Measurements from ENCODE around the gene GRB10.
A peak's percentile ranks its signal among the peaks of the same experiment; 100 is the strongest.

The GRB10 gene

GRCh38 chr7:50696810-50697582 is 85.7 kb downstream of the GRB10 start:
- Histone ChIP-seq H3K4me1 (ENCODE audit: insufficient read depth, low read length) (peaks cover 24% of the 10 kb centered on the region), H3K9me3 (ENCODE audit: low read length) (no peaks in the 10 kb centered on the region), H3K9ac (ENCODE audit: low read length) (peak overlapping the region; percentile 14), H3K27me3 (ENCODE audit: control insufficient read depth in 1 of 2, insufficient read depth in 2 of 2, low read length in 2 of 2) (no peaks in the 10 kb centered on the region), H3K27ac (ENCODE audit: low read depth, low read length) (peak overlapping the region; percentile 61), H3K36me3 (ENCODE audit: insufficient read depth, low read length) (no peaks in the 10 kb centered on the region), H3K4me3 (ENCODE audit: low read depth in 1 of 2, low read length in 2 of 2) (no peak overlapping the region)

- Histone ChIP-seq H3K9ac (ENCODE audit: low read length) (no peak overlapping the region), H3K27ac (ENCODE audit: low read depth, low read length) (peak overlapping the region; percentile 14), H3K4me3 (ENCODE audit: low read depth in 1 of 2, low read length in 2 of 2) (no peak overlapping the region), H3K27me3 (ENCODE audit: control insufficient read depth in 1 of 2, insufficient read depth in 2 of 2, low read length in 2 of 2) (no peaks in the 10 kb centered on the region), H3K4me1 (ENCODE audit: insufficient read depth, low read length) (peaks cover 24% of the 10 kb centered on the region), H3K36me3 (ENCODE audit: insufficient read depth, low read length) (no peaks in the 10 kb centered on the region), H3K9me3 (ENCODE audit: low read length) (no peaks in the 10 kb centered on the region)
These were observed 87.7 kb downstream of the GRB10 start for GRCh38 chr7:50695026-50695425.

- Histone ChIP-seq H3K9me3 (ENCODE audit: low read length) (no peaks in the 10 kb centered on the region), H3K4me3 (ENCODE audit: low read depth in 1 of 2, low read length in 2 of 2) (no peak overlapping the region), H3K36me3 (ENCODE audit: insufficient read depth, low read length) (peaks cover 3% of the 10 kb centered on the region), H3K27me3 (ENCODE audit: control insufficient read depth in 1 of 2, insufficient read depth in 2 of 2, low read length in 2 of 2) (no peaks in the 10 kb centered on the region), H3K4me1 (ENCODE audit: insufficient read depth, low read length) (peaks cover 19% of the 10 kb centered on the region), H3K9ac (ENCODE audit: low read length) (no peak overlapping the region), H3K27ac (ENCODE audit: low read depth, low read length) (peak overlapping the region; percentile 7)
These were observed 89.1 kb downstream of the GRB10 start for GRCh38 chr7:50693455-50694130.

GRCh38 chr7:50690541-50691011 is 92.1 kb downstream of the GRB10 start:
- Histone ChIP-seq H3K9ac (ENCODE audit: low read length) (no peak overlapping the region), H3K36me3 (ENCODE audit: insufficient read depth, low read length) (peaks cover 3% of the 10 kb centered on the region), H3K27me3 (ENCODE audit: control insufficient read depth in 1 of 2, insufficient read depth in 2 of 2, low read length in 2 of 2) (no peaks in the 10 kb centered on the region), H3K27ac (ENCODE audit: low read depth, low read length) (no peak overlapping the region), H3K4me3 (ENCODE audit: low read depth in 1 of 2, low read length in 2 of 2) (no peak overlapping the region), H3K4me1 (ENCODE audit: insufficient read depth, low read length) (peaks cover 29% of the 10 kb centered on the region), H3K9me3 (ENCODE audit: low read length) (no peaks in the 10 kb centered on the region)

GRCh38 chr7:50688226-50688590 is 94.5 kb downstream of the GRB10 start:
- H3K36me3 ChIP-seq (ENCODE audit: insufficient read depth, low read length), result peaks cover 3% of the 10 kb centered on the region
- no peaks in the 10 kb centered on the region for H3K9me3 ChIP-seq (ENCODE audit: low read length)
- H3K27ac ChIP-seq (ENCODE audit: low read depth, low read length), result peak overlapping the region; percentile 28
- H3K4me3 ChIP-seq (ENCODE audit: low read depth in 1 of 2, low read length in 2 of 2), result no peak overlapping the region
- no peaks in the 10 kb centered on the region for H3K27me3 ChIP-seq (ENCODE audit: control insufficient read depth in 1 of 2, insufficient read depth in 2 of 2, low read length in 2 of 2)
- peaks cover 43% of the 10 kb centered on the region for H3K4me1 ChIP-seq (ENCODE audit: insufficient read depth, low read length)
- H3K9ac ChIP-seq (ENCODE audit: low read length), result no peak overlapping the region

- Histone ChIP-seq H3K9me3 (ENCODE audit: low read length) (no peaks in the 10 kb centered on the region), H3K27ac (ENCODE audit: low read depth, low read length) (peak overlapping the region; percentile 28), H3K4me1 (ENCODE audit: insufficient read depth, low read length) (peaks cover 43% of the 10 kb centered on the region), H3K27me3 (ENCODE audit: control insufficient read depth in 1 of 2, insufficient read depth in 2 of 2, low read length in 2 of 2) (no peaks in the 10 kb centered on the region), H3K4me3 (ENCODE audit: low read depth in 1 of 2, low read length in 2 of 2) (no peak overlapping the region), H3K9ac (ENCODE audit: low read length) (no peak overlapping the region), H3K36me3 (ENCODE audit: insufficient read depth, low read length) (peaks cover 3% of the 10 kb centered on the region)
These were observed 95.0 kb downstream of the GRB10 start for GRCh38 chr7:50687575-50688225.

GRCh38 chr7:50687096-50687495 is 95.6 kb downstream of the GRB10 start:
- Histone ChIP-seq H3K4me3 (ENCODE audit: low read depth in 1 of 2, low read length in 2 of 2) (no peak overlapping the region), H3K27me3 (ENCODE audit: control insufficient read depth in 1 of 2, insufficient read depth in 2 of 2, low read length in 2 of 2) (no peaks in the 10 kb centered on the region), H3K9me3 (ENCODE audit: low read length) (no peaks in the 10 kb centered on the region), H3K27ac (ENCODE audit: low read depth, low read length) (peak overlapping the region; percentile 28), H3K4me1 (ENCODE audit: insufficient read depth, low read length) (peaks cover 50% of the 10 kb centered on the region), H3K36me3 (ENCODE audit: insufficient read depth, low read length) (peaks cover 3% of the 10 kb centered on the region), H3K9ac (ENCODE audit: low read length) (no peak overlapping the region)

- Histone ChIP-seq H3K9me3 (ENCODE audit: low read length) (no peaks in the 10 kb centered on the region), H3K4me1 (ENCODE audit: insufficient read depth, low read length) (peaks cover 66% of the 10 kb centered on the region), H3K4me3 (ENCODE audit: low read depth in 1 of 2, low read length in 2 of 2) (peak overlapping the region in 1 of 2 donors; percentile 21), H3K27me3 (ENCODE audit: control insufficient read depth in 1 of 2, insufficient read depth in 2 of 2, low read length in 2 of 2) (no peaks in the 10 kb centered on the region), H3K9ac (ENCODE audit: low read length) (peak overlapping the region; percentile 2), H3K27ac (ENCODE audit: low read depth, low read length) (peak overlapping the region; percentile 69), H3K36me3 (ENCODE audit: insufficient read depth, low read length) (peaks cover 3% of the 10 kb centered on the region)
These were observed 97.3 kb downstream of the GRB10 start for GRCh38 chr7:50685135-50686065.

- no peak overlapping the region for H3K9ac ChIP-seq (ENCODE audit: low read length)
- H3K4me1 ChIP-seq (ENCODE audit: insufficient read depth, low read length), result peaks cover 74% of the 10 kb centered on the region
- peak overlapping the region; percentile 69 for H3K27ac ChIP-seq (ENCODE audit: low read depth, low read length)
These were observed 98.0 kb downstream of the GRB10 start for GRCh38 chr7:50684713-50685075.

GRCh38 chr7:50684011-50684712 is 98.5 kb downstream of the GRB10 start:
- Histone ChIP-seq H3K4me3 (ENCODE audit: low read depth in 1 of 2, low read length in 2 of 2) (no peak overlapping the region), H3K36me3 (ENCODE audit: insufficient read depth, low read length) (peaks cover 3% of the 10 kb centered on the region), H3K27ac (ENCODE audit: low read depth, low read length) (peak overlapping the region; percentile 69), H3K4me1 (ENCODE audit: insufficient read depth, low read length) (peaks cover 77% of the 10 kb centered on the region), H3K27me3 (ENCODE audit: control insufficient read depth in 1 of 2, insufficient read depth in 2 of 2, low read length in 2 of 2) (no peaks in the 10 kb centered on the region), H3K9ac (ENCODE audit: low read length) (no peak overlapping the region), H3K9me3 (ENCODE audit: low read length) (no peaks in the 10 kb centered on the region)

More at GRCh38 chr7:50684713-50685075, 98.0 kb downstream of the GRB10 start:
- Histone ChIP-seq H3K9me3 (ENCODE audit: low read length) (no peaks in the 10 kb centered on the region), H3K27me3 (ENCODE audit: control insufficient read depth in 1 of 2, insufficient read depth in 2 of 2, low read length in 2 of 2) (no peaks in the 10 kb centered on the region), H3K4me3 (ENCODE audit: low read depth in 1 of 2, low read length in 2 of 2) (peak overlapping the region in 1 of 2 donors; percentile 21), H3K36me3 (ENCODE audit: insufficient read depth, low read length) (peaks cover 3% of the 10 kb centered on the region)
